ENCODE results near the gene GPR25.

GPR25 gene, protein sequence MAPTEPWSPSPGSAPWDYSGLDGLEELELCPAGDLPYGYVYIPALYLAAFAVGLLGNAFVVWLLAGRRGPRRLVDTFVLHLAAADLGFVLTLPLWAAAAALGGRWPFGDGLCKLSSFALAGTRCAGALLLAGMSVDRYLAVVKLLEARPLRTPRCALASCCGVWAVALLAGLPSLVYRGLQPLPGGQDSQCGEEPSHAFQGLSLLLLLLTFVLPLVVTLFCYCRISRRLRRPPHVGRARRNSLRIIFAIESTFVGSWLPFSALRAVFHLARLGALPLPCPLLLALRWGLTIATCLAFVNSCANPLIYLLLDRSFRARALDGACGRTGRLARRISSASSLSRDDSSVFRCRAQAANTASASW

DNA sequence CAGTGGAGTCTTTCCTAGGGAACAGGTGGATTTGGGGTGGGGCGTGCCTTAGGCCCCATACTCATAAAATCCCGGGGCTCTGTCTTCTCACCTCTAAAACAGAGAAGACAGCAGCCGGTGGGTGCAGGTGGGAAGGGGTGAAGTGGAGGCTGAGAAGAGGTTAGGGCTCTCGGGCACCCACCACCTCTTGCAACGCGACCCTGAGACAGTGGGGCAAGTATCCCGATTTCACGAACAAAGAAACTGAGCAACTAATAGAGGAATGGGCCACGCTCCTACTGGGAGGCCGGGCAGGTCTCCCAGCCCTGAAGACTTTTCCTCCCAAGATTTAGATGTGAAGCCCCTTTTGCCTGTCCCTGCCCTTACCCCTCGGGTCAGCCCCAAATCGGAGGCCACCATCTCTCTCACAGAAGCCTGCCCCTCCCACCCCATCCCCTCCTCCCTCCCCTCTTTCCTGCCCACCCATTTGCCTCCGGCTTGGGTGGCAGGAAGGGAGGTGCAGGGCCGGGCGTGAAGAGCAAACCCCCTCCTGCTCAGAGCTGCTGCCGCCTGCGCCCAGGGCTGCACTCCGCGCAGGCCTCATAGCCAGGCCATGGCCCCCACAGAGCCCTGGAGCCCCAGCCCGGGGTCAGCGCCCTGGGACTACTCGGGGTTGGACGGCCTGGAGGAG lies at the start of gene GPR25:
GPR25 (plus strand) TSS at position 536 of the 670 bp plus-strand sequence; CDS start at position 593, 57 bp downstream.
- Histone ChIP-seq H3K4me1 (ENCODE audit: control insufficient read depth in 1 of 2, insufficient read depth in 2 of 2, low read length in 2 of 2) (peaks cover 2 to 9% of the 10 kb centered on the region in 2 donors), H3K4me3 (ENCODE audit: low read depth in 1 of 2, low read length in 2 of 2) (peak within 1 kb of the TSS; percentile 9 to 59), H3K27me3 (ENCODE audit: control insufficient read depth in 1 of 2, insufficient read depth in 2 of 2, low read length in 2 of 2) (peaks cover 40 to 48% of the 10 kb centered on the region in 2 donors), H3K9me3 (ENCODE audit: control insufficient read depth in 1 of 2, low read length in 2 of 2) (no peaks in the 10 kb centered on the region), H3K9ac (ENCODE audit: low read depth in 1 of 2, low read length in 2 of 2) (no peak within 1 kb of the TSS), H3K36me3 (ENCODE audit: control insufficient read depth in 1 of 2, insufficient read depth in 2 of 2, low read length in 2 of 2) (no peaks in the 10 kb centered on the region), H3K27ac (ENCODE audit: low read depth, low read length) (no peak within 1 kb of the TSS)

DNA sequence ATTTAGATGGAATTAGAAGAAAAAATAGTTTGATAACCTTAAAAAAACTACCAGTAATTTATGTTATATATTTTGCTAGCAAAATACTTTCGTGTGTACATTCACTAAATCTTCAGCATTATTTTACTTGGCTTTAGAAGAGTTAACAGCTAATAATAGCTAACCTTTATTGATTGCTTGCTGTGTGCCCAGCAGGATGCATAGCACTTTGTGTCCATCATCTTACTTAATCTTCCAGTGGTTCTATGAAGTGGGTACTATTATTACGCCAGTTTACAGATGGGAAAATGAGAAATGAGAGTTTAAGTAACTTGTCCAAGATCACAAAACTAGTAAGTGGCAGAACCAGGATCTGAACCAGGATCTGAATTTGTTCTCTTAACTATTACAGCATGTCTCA lies 41.7 kb upstream of the GPR25 start:
- Histone ChIP-seq H3K4me1 (ENCODE audit: control insufficient read depth in 1 of 2, insufficient read depth in 2 of 2, low read length in 2 of 2) (no peaks in the 10 kb centered on the region), H3K9ac (ENCODE audit: low read depth in 1 of 2, low read length in 2 of 2) (no peak overlapping the region)

DNA sequence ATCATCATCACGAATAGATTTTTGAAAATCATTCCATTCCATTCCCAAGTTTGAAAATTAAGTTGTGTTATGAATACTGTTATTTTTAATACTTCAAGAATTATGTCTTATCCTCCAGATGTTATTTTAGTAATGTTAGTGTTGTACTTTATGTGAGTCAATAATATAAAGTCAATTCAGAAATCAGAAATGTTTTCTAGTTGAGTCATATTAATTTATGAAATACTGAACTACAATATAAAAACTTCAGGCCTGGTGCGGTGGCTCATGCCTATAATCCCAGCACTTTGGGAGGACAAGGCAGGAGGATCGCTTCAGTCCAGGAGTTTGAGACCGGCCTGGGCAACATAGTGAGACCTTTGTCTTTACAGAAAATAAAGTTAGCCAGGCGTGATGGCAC lies 38.4 kb upstream of the GPR25 start:
- no peaks in the 10 kb centered on the region for H3K36me3 ChIP-seq (ENCODE audit: control insufficient read depth in 1 of 2, insufficient read depth in 2 of 2, low read length in 2 of 2)
- H3K4me3 ChIP-seq (ENCODE audit: low read depth in 1 of 2, low read length in 2 of 2) = no peak overlapping the region
- no peak overlapping the region for H3K9ac ChIP-seq (ENCODE audit: low read depth in 1 of 2, low read length in 2 of 2)
- H3K9me3 ChIP-seq (ENCODE audit: control insufficient read depth in 1 of 2, low read length in 2 of 2) = peaks cover 0 to 6% of the 10 kb centered on the region in 2 donors
- no peak overlapping the region for H3K27ac ChIP-seq (ENCODE audit: low read depth, low read length)
- H3K27me3 ChIP-seq (ENCODE audit: control insufficient read depth in 1 of 2, insufficient read depth in 2 of 2, low read length in 2 of 2) = no peaks in the 10 kb centered on the region
- H3K4me1 ChIP-seq (ENCODE audit: control insufficient read depth in 1 of 2, insufficient read depth in 2 of 2, low read length in 2 of 2) = no peaks in the 10 kb centered on the region

More for the DNA sequence above, 41.7 kb upstream of the GPR25 start:
- peaks cover 0 to under 1% of the 10 kb centered on the region in 2 donors for H3K9me3 ChIP-seq (ENCODE audit: control insufficient read depth in 1 of 2, low read length in 2 of 2)
- H3K27ac ChIP-seq (ENCODE audit: low read depth, low read length) = no peak overlapping the region
- no peaks in the 10 kb centered on the region for H3K36me3 ChIP-seq (ENCODE audit: control insufficient read depth in 1 of 2, insufficient read depth in 2 of 2, low read length in 2 of 2)
- no peak overlapping the region for H3K4me3 ChIP-seq (ENCODE audit: low read depth in 1 of 2, low read length in 2 of 2)
- no peaks in the 10 kb centered on the region for H3K27me3 ChIP-seq (ENCODE audit: control insufficient read depth in 1 of 2, insufficient read depth in 2 of 2, low read length in 2 of 2)

DNA sequence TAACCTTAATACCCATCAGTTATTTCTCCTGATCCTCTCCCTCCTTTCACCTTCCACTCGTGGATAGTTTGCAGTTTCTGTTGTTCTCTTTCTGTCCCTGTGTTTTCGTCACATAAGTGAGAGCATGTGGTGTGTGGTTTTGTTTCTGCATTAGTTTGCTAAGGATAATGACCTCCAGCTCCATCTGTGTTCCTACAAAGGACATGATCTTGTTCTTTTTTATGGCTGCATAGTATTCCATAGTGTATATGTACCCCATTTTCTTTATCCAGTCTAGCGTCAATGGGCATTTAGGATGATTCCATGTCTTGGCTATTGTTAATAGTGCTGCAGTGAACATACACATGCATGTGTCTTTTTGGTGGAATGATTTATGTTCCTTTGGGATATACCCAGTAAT lies 36.6 kb upstream of the GPR25 start:
- H3K4me1 ChIP-seq (ENCODE audit: control insufficient read depth in 1 of 2, insufficient read depth in 2 of 2, low read length in 2 of 2) = no peaks in the 10 kb centered on the region
- H3K27me3 ChIP-seq (ENCODE audit: control insufficient read depth in 1 of 2, insufficient read depth in 2 of 2, low read length in 2 of 2) = no peaks in the 10 kb centered on the region
- no peaks in the 10 kb centered on the region for H3K36me3 ChIP-seq (ENCODE audit: control insufficient read depth in 1 of 2, insufficient read depth in 2 of 2, low read length in 2 of 2)
- no peak overlapping the region for H3K4me3 ChIP-seq (ENCODE audit: low read depth in 1 of 2, low read length in 2 of 2)
- H3K9me3 ChIP-seq (ENCODE audit: control insufficient read depth in 1 of 2, low read length in 2 of 2) = peaks cover 0 to 6% of the 10 kb centered on the region in 2 donors
- no peak overlapping the region for H3K9ac ChIP-seq (ENCODE audit: low read depth in 1 of 2, low read length in 2 of 2)
- H3K27ac ChIP-seq (ENCODE audit: low read depth, low read length) = no peak overlapping the region

DNA sequence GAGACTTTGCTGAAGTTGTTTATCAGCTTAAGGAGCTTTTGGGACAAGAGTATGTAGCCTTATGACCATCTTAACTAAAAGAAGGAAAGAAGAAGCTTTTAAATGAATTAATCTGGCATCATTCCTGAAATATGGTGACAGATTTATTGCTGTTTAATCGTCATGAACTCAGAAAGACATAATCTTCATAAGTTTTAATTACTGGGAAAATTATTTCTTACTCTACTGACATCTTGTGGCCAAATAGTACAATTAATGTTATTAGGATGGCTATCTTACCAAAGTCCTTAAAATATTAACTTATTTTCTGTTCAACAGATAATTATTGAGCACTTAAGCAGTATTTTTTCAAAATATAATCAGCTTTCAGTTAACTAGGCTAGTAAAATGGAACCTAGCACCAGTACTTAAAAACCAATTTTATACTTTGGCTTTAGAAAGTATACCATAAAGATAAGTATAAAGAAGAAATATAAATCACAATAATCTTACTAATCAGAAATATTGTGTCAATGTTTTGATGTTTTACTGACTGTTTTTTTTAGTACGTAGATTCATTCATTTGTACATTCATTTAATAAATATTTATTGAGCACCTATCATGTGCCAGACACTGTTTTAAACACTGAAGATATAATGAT lies 34.7 kb upstream of the GPR25 start:
- Histone ChIP-seq H3K4me3 (ENCODE audit: low read depth in 1 of 2, low read length in 2 of 2) (no peak overlapping the region), H3K36me3 (ENCODE audit: control insufficient read depth in 1 of 2, insufficient read depth in 2 of 2, low read length in 2 of 2) (peaks cover 0 to 1% of the 10 kb centered on the region in 2 donors), H3K27ac (ENCODE audit: low read depth, low read length) (no peak overlapping the region), H3K27me3 (ENCODE audit: control insufficient read depth in 1 of 2, insufficient read depth in 2 of 2, low read length in 2 of 2) (no peaks in the 10 kb centered on the region), H3K9me3 (ENCODE audit: control insufficient read depth in 1 of 2, low read length in 2 of 2) (peaks cover 0 to 6% of the 10 kb centered on the region in 2 donors), H3K9ac (ENCODE audit: low read depth in 1 of 2, low read length in 2 of 2) (no peak overlapping the region), H3K4me1 (ENCODE audit: control insufficient read depth in 1 of 2, insufficient read depth in 2 of 2, low read length in 2 of 2) (no peaks in the 10 kb centered on the region)

DNA sequence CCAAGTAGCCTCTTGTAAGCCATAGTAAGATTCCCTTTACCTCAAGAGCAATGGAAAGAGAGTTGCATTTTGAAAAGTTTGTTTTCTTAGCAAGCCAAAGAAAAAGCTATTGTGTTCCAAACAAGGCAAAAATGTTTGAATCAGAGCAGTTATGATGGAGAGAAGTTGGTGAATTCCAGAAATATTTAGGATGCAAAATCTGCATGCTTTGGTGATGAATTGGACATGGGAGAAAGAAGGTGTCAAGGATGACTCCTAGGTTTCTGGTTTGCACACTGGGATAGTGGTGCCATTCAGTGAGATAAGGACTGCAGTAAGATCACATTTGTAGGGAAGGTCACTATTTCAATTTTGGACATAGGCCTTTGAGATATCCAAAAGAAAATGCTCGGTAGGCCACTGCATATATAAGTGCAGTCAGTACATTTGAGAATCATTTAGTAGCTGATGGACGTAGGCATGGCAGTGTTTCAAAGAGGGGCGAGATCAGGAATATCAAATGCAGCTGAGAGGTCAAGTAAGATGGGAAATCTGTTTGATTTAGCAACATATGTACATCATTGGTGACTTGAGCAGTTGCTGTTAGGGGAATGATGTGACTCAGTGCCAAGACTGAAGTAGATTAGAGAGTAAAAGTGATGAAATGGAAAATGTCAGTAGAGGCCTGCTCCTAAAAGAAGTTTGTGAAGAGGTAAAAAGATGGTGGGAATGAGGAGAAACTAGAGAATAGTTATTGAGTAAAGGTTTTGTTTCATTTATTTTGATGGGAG lies 33.9 kb upstream of the GPR25 start:
- no peak overlapping the region for H3K27ac ChIP-seq (ENCODE audit: low read depth, low read length)
- peaks cover 0 to 3% of the 10 kb centered on the region in 2 donors for H3K36me3 ChIP-seq (ENCODE audit: control insufficient read depth in 1 of 2, insufficient read depth in 2 of 2, low read length in 2 of 2)
- H3K4me3 ChIP-seq (ENCODE audit: low read depth in 1 of 2, low read length in 2 of 2) = no peak overlapping the region
- no peaks in the 10 kb centered on the region for H3K27me3 ChIP-seq (ENCODE audit: control insufficient read depth in 1 of 2, insufficient read depth in 2 of 2, low read length in 2 of 2)
- H3K9ac ChIP-seq (ENCODE audit: low read depth in 1 of 2, low read length in 2 of 2) = no peak overlapping the region
- peaks cover 0 to 6% of the 10 kb centered on the region in 2 donors for H3K9me3 ChIP-seq (ENCODE audit: control insufficient read depth in 1 of 2, low read length in 2 of 2)
- no peaks in the 10 kb centered on the region for H3K4me1 ChIP-seq (ENCODE audit: control insufficient read depth in 1 of 2, insufficient read depth in 2 of 2, low read length in 2 of 2)

DNA sequence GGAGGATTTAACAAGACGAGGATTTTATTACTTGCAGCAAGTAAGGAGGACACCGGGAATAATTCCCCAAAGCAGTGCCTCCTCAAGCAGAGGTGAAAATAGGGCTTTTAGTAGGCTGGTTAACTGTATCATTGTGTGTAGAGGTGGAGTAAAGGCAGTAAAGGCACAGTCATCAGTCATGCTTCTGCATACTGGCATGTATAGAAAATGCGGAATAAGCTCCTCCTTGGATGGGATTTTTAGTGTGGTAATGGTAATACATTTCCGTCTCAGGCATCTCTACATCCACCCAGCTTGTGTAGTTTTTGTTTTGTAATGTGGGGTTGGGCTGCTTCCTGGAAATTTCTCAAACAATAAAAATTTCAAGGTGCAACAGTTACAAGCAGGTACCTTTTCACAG lies 27.4 kb upstream of the GPR25 start:
- no peaks in the 10 kb centered on the region for H3K27me3 ChIP-seq (ENCODE audit: control insufficient read depth in 1 of 2, insufficient read depth in 2 of 2, low read length in 2 of 2)
- H3K4me1 ChIP-seq (ENCODE audit: control insufficient read depth in 1 of 2, insufficient read depth in 2 of 2, low read length in 2 of 2) = no peaks in the 10 kb centered on the region
- no peak overlapping the region for H3K4me3 ChIP-seq (ENCODE audit: low read depth in 1 of 2, low read length in 2 of 2)
- peaks cover 5 to 16% of the 10 kb centered on the region in 2 donors for H3K36me3 ChIP-seq (ENCODE audit: control insufficient read depth in 1 of 2, insufficient read depth in 2 of 2, low read length in 2 of 2)
- no peak overlapping the region for H3K27ac ChIP-seq (ENCODE audit: low read depth, low read length)
- H3K9ac ChIP-seq (ENCODE audit: low read depth in 1 of 2, low read length in 2 of 2) = no peak overlapping the region
- H3K9me3 ChIP-seq (ENCODE audit: control insufficient read depth in 1 of 2, low read length in 2 of 2) = no peaks in the 10 kb centered on the region

DNA sequence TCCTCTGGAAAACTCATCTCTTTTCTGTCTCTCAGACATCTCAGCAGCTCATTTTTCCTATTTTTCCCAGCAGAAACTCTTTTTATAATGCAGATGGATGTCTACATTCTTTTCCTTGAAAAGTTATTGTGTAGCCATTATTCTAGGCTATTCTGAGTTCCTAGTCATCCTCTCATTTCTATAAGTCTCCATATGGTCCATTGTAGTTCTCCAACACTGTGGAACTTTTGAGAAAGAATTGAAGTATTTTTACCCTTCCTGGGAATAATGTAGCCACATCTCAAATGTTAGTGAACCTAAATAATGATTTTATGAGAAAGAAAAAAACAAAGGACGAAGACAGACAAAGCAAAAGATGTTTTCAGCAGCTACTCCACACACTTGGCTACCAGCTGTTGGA lies 26.4 kb upstream of the GPR25 start:
- H3K4me1 ChIP-seq (ENCODE audit: control insufficient read depth in 1 of 2, insufficient read depth in 2 of 2, low read length in 2 of 2) = no peaks in the 10 kb centered on the region
- no peak overlapping the region for H3K9ac ChIP-seq (ENCODE audit: low read depth in 1 of 2, low read length in 2 of 2)
- H3K36me3 ChIP-seq (ENCODE audit: control insufficient read depth in 1 of 2, insufficient read depth in 2 of 2, low read length in 2 of 2) = peaks cover 5 to 16% of the 10 kb centered on the region in 2 donors
- no peaks in the 10 kb centered on the region for H3K27me3 ChIP-seq (ENCODE audit: control insufficient read depth in 1 of 2, insufficient read depth in 2 of 2, low read length in 2 of 2)
- no peak overlapping the region for H3K27ac ChIP-seq (ENCODE audit: low read depth, low read length)
- no peaks in the 10 kb centered on the region for H3K9me3 ChIP-seq (ENCODE audit: control insufficient read depth in 1 of 2, low read length in 2 of 2)
- no peak overlapping the region for H3K4me3 ChIP-seq (ENCODE audit: low read depth in 1 of 2, low read length in 2 of 2)

DNA sequence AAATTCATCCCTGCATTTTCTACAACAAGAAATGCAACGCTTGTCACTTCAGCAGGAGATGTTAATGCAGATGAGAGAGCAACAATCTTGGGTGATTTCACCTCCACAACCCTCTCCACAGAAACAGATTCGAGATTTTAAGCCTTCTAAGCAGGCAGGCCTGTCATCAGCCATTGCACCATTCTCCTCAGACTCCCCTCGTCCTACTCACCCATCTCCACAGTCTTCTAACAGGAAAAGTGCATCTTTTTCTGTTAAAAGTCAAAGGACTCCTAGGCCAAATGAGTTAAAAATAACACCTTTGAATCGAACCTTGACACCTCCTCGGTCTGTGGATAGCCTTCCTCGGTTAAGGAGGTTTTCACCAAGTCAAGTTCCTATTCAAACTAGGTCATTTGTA lies 23.4 kb upstream of the GPR25 start:
- peaks cover 7 to 13% of the 10 kb centered on the region in 2 donors for H3K36me3 ChIP-seq (ENCODE audit: control insufficient read depth in 1 of 2, insufficient read depth in 2 of 2, low read length in 2 of 2)
- H3K27ac ChIP-seq (ENCODE audit: low read depth, low read length) = no peak overlapping the region

More for the DNA sequence above, 23.4 kb upstream of the GPR25 start:
- H3K4me1 ChIP-seq (ENCODE audit: control insufficient read depth in 1 of 2, insufficient read depth in 2 of 2, low read length in 2 of 2) = no peaks in the 10 kb centered on the region
- no peaks in the 10 kb centered on the region for H3K27me3 ChIP-seq (ENCODE audit: control insufficient read depth in 1 of 2, insufficient read depth in 2 of 2, low read length in 2 of 2)
- no peaks in the 10 kb centered on the region for H3K9me3 ChIP-seq (ENCODE audit: control insufficient read depth in 1 of 2, low read length in 2 of 2)
- H3K4me3 ChIP-seq (ENCODE audit: low read depth in 1 of 2, low read length in 2 of 2) = no peak overlapping the region
- H3K9ac ChIP-seq (ENCODE audit: low read depth in 1 of 2, low read length in 2 of 2) = no peak overlapping the region
